CD4-positive, alpha-beta T cell treated with Interferon gamma for 1 hour (primary cell): ENCODE data around the gene KIF16B.

Experiments
- DNase-seq: peaks from one replicate; pipeline ENCODE4 v3.0.0-alpha.2; 2020

Gene KIF16B

GRCh38 chr20:16337707-16338106 is 235.5 kb downstream of the KIF16B start:
- no peak for DNase-seq

DNA sequence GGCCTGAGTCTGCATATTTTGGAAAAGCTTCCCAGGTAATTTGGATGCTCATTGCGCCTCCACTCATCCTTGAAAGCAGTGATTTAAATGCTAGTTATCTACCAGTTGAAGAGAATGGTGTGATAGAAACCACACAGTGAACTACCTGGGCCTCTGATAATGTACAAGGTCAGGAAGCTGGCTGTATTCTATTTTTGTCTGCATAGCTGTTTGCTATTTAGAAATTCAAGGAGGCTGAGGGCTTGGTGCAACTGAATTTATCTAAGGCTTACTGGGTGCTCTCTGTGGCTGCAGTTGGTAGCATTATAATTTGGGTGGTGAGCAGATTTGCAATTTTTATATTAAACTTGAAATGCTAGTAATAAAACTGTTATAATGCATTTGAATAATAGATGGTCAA is 245.6 kb downstream of the KIF16B start:
- DNase-seq, result no peak

DNA sequence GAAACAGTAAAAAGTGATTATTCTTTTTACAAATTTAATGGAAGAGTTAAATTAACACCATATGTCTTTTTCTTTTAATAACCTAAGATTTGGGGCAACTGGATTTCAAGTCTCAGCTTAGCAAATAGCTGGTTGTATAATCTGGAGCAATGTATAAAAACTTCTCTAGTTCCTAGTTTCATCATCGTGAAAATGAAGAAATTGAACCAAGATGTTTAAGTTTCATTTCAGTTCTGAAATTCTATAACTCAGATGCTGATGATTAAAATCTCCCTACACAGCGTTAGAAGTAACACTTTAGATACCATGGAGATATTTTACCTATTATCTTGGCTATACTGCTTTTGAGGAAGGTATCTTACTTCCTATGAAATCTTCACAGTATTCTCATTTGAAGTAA is 252.0 kb downstream of the KIF16B start:
- DNase-seq, result no peak

GRCh38 chr20:16317445-16318362 is 255.5 kb downstream of the KIF16B start:
- DNase-seq, result no peak

GRCh38 chr20:16316513-16316912 is 256.7 kb downstream of the KIF16B start:
- DNase-seq, result no peak

- DNase-seq, result no peak
These were observed 258.5 kb downstream of the KIF16B start for GRCh38 chr20:16314748-16315159.

DNA sequence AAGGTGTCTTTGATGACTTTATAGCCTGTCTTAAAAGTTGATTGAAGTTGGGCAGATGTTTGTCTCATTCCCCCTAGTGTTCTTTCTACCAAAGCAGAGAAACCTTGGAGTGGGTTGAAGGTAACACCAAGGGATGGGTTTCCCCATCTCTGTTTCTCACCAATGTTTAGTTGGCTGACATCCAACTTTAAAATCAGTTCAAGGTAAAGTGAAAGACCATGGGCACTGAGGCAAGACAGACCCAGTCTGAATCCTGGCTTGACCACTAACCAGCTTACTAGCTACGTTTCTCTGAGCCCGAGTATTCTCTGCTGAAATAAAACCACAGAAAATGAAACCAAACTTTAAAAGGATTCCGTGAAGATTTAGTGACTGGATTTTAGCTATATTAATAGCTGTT is 258.9 kb downstream of the KIF16B start:
- no peak for DNase-seq

DNA sequence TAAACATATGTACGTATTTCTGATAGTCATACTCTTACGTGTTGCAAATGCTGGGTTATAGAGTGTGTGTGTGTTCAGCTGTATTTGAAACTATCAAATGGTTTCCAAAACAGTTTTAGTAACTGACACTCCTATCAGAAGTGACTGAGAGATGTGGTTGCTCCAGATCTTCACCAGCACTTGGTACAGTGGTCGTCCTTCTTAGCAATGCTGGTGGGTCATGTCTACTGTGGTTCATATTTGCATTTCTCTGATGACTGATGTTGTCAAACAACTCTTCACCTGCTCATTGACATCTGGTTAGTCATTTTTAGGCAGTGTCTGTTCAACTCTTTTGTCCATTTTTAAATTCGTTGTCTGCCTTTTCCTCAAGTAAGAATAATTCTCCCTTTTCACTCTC is 259.3 kb downstream of the KIF16B start:
- no peak for DNase-seq

- no peak for DNase-seq
These were observed 260.2 kb downstream of the KIF16B start for GRCh38 chr20:16312998-16313397.

DNA sequence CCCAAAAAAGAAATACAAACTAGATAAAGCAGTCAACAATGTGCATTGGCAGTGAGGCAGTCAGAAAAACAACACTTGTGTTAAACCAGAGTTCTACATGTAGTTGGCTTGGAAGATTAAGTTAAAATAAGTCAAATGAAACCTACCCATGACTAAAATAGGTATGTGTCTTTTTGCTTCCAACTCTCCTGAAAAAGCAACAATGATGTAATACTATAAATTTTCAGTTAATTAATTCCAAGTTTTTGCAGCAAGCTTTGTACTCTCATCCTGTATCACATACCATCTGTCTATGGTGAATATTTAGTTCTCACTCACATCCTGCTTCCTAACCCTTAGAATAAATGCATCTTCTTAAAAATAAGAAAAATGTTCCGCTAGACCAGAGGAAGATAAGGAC is 261.5 kb downstream of the KIF16B start:
- DNase-seq, result no peak

GRCh38 chr20:16308754-16309153 is 264.5 kb downstream of the KIF16B start:
- no peak for DNase-seq

- DNase-seq, result no peak
These were observed 270.4 kb downstream of the KIF16B start for GRCh38 chr20:16302818-16303217.

DNA sequence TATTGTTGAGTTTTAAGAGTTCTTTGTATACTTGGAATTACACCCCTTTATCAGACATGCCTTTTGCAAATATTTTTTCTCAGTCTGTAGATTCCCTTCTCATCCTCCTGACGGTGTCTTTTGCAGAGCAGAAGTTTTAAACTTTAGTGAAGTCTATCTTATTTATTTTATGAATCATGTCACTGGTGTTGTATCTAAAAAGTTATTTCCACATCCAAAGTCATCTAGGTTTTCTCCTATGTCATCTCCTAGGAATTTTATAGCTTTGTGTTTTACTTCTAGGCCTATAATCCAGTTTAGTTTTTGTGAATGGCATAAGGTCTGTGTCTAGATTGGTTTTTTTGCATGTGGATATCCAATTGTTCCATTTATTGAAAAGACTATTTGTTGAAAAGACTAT is 271.3 kb downstream of the KIF16B start:
- no peak for DNase-seq

DNA sequence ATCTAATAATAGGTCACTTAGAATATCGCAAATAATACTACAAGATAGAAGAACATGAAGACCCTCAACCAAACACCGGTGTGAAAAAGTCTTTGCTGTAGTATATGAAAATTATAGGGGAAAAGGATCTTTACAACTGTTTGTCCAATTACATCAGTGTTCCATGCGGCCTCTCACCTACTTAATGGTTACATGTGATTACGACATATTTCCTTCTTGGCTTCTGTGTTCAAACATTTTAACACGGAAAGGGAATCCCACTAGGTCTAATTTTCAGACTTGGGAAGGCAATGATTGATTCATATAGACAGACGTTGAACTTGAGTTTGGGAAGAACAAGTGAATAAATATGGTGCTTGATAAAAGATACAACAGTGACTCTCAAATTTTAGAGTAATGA is 273.4 kb downstream of the KIF16B start:
- DNase-seq, result no peak

DNA sequence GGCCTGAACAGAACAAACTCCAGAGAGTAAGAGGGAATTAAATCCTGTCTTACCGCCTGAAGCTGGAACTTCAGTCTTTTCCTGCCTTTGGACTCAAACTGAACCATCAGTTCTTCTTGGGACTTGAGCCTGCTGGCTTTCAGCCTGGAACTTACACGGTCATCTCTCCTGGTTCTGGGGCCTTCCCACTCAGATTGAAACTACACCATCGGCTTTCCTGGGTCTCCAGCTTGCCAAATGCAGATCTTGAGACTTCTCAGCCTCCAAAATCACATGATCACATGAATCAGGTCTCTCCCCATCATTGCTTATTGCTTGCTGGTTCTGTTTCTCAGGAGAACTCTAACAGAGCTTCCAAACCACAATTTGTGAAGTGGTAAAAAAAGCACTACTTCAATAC is 276.3 kb downstream of the KIF16B start:
- DNase-seq, result no peak

- no peak for DNase-seq
These were observed 277.7 kb downstream of the KIF16B start for GRCh38 chr20:16295534-16295933.

GRCh38 chr20:16293590-16293989 is 279.7 kb downstream of the KIF16B start:
- DNase-seq, result no peak

- no peak for DNase-seq
These were observed 280.9 kb downstream of the KIF16B start for GRCh38 chr20:16292226-16292880.

DNA sequence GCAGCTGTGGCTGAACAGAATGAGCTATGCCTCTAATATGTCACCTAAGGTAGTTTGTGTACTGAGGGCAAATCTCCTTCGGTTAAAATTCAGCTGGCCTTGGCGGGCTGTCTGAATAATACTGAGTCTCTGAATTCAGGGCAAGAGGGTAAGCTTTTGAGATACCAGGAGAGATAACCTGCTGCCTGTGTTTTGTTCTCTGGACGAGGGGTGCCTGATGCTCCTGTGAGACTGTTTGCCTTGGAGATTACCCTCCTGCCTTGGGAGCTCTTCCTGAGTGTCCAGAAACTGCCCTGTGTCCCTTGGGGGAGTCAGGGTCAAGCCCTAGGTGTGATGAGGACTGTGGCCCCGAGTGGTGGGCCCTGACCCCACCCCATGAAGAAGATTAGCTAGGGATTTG is 282.9 kb downstream of the KIF16B start:
- DNase-seq, result no peak

GRCh38 chr20:16287776-16288175 is 285.5 kb downstream of the KIF16B start:
- no peak for DNase-seq

GRCh38 chr20:16286601-16287000 is 286.6 kb downstream of the KIF16B start:
- no peak for DNase-seq

GRCh38 chr20:16284385-16285100 is 288.7 kb downstream of the KIF16B start:
- DNase-seq, result no peak

GRCh38 chr20:16283978-16284377 is 289.3 kb downstream of the KIF16B start:
- DNase-seq, result no peak

DNA sequence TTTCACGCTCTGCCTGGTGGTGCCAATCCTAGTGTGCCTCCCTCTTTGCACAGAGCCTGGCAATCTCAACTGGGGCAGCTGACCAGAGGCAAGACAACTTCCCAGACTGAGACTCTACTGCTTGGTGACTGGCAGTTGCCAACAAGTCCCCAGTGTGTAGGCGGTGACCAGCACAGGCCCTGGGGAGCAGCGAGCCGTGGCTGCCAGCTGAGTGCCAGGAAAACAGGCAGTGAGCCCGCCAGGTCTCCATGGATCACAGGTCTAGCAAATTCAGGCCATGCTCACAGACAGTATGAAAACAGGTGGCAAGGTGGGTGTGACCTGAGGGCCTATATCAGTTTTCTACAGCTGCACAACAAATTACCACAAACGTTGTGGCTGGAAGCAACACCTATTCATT is 289.9 kb downstream of the KIF16B start:
- DNase-seq, result no peak
